H9 (cell line): Measurements from ENCODE around the gene PGLYRP4. TPM values are rescaled to one million over a fixed set of nuclear protein-coding genes. Genes with fewer than 3 reads are reported as not detected.

ENCODE experiments used
- DNase-seq: peaks from one replicate; pipeline ENCODE4 v3.0.0-alpha.2; 2017
- H2AFZ ChIP-seq: one replicate; pipeline ENCODE4 v1.6.1; 2013; ENCODE audit warnings: mild to moderate bottlenecking, low read length, control low read depth, moderate library complexity
- H2AK5ac ChIP-seq: 2 replicates; pipeline ENCODE4 v1.6.1; 2013; ENCODE audit warnings: low read length, control low read depth, mixed read lengths; ENCODE audit not compliant: insufficient read length
- H2BK120ac ChIP-seq: one replicate; pipeline ENCODE4 v1.6.1; 2013; ENCODE audit warnings: low read depth, mild to moderate bottlenecking, low read length, control low read depth, inconsistent platforms; ENCODE audit not compliant: poor library complexity, severe bottlenecking
- H2BK12ac ChIP-seq: 2 replicates; pipeline ENCODE4 v1.6.1; 2013; ENCODE audit warnings: low read length, control low read depth, mixed read lengths, low read depth; ENCODE audit not compliant: insufficient read length
- H2BK15ac ChIP-seq: 2 replicates; pipeline ENCODE4 v1.6.1; 2013; ENCODE audit warnings: low read depth, low read length, control low read depth
- H2BK20ac ChIP-seq: one replicate; pipeline ENCODE4 v1.6.1; 2013; ENCODE audit warnings: low read depth, mild to moderate bottlenecking, low read length, control low read depth, inconsistent platforms; ENCODE audit not compliant: poor library complexity, severe bottlenecking
- H2BK5ac ChIP-seq: 2 replicates; pipeline ENCODE4 v1.6.1; 2013; ENCODE audit warnings: low read length, control low read depth, mixed read lengths; ENCODE audit not compliant: insufficient read length
- H3K14ac ChIP-seq: 2 replicates; pipeline ENCODE4 v1.6.1; 2013; ENCODE audit warnings: low read length, control low read depth; ENCODE audit not compliant: insufficient read depth
- H3K18ac ChIP-seq: 2 replicates; pipeline ENCODE4 v1.6.1; 2013; ENCODE audit warnings: low read depth, mild to moderate bottlenecking, mixed read lengths, low read length, control low read depth; ENCODE audit not compliant: insufficient read length
- H3K23ac ChIP-seq: 2 replicates; pipeline ENCODE4 v1.6.1; 2013; ENCODE audit warnings: low read length, control low read depth, mixed read lengths, low read depth; ENCODE audit not compliant: insufficient read length
- H3K23me2 ChIP-seq: 2 replicates; pipeline ENCODE4 v1.6.1; 2013; ENCODE audit warnings: low read depth, mild to moderate bottlenecking, mixed read lengths, low read length, control low read depth; ENCODE audit not compliant: insufficient read length, poor library complexity, severe bottlenecking
- H3K27ac ChIP-seq: 2 replicates; pipeline ENCODE4 v1.5.1; 2013; ENCODE audit warnings: low read length, control low read depth, mixed read lengths, low read depth; ENCODE audit not compliant: insufficient read length
- H3K27me3 ChIP-seq: 2 replicates; pipeline ENCODE4 v1.6.1; 2013; ENCODE audit warnings: low read length, control low read depth, inconsistent platforms; ENCODE audit not compliant: insufficient read depth
- H3K4ac ChIP-seq: 2 replicates; pipeline ENCODE4 v1.6.1; 2013; ENCODE audit warnings: low read depth, mild to moderate bottlenecking, control low read depth, inconsistent platforms, low read length, moderate library complexity
- H3K4me1 ChIP-seq: 2 replicates; pipeline ENCODE4 v1.6.1; 2013; ENCODE audit warnings: low read length, control low read depth, inconsistent platforms; ENCODE audit not compliant: insufficient read depth
- H3K4me2 ChIP-seq: 2 replicates; pipeline ENCODE4 v1.6.1; 2013; ENCODE audit warnings: low read length, control low read depth, mixed read lengths; ENCODE audit not compliant: insufficient read length, insufficient read depth
- H3K56ac ChIP-seq: 2 replicates; pipeline ENCODE4 v1.6.1; 2013; ENCODE audit warnings: low read depth, mild to moderate bottlenecking, mixed read lengths, low read length, control low read depth; ENCODE audit not compliant: insufficient read length
- H3K79me1 ChIP-seq: 2 replicates; pipeline ENCODE4 v1.6.1; 2013; ENCODE audit warnings: low read depth, mild to moderate bottlenecking, moderate library complexity, low read length, control low read depth, inconsistent platforms; ENCODE audit not compliant: insufficient read depth, poor library complexity, severe bottlenecking
- H3K79me2 ChIP-seq: 2 replicates; pipeline ENCODE4 v1.6.1; 2013; ENCODE audit warnings: low read length, control low read depth, inconsistent platforms; ENCODE audit not compliant: insufficient read depth
- H3K9ac ChIP-seq: 2 replicates; pipeline ENCODE4 v1.6.1; 2013; ENCODE audit warnings: low read length, control low read depth, mixed read lengths; ENCODE audit not compliant: insufficient read length; ENCODE audit errors: extremely low read depth
- H3K9me3 ChIP-seq: one replicate; pipeline ENCODE4 v1.6.1; 2013; ENCODE audit warnings: low read depth, low read length, inconsistent platforms; ENCODE audit not compliant: control insufficient read depth
- H3T11ph ChIP-seq: one replicate; pipeline ENCODE4 v1.6.1; 2013; ENCODE audit warnings: mild to moderate bottlenecking, low read length, control low read depth, inconsistent platforms
- H4K20me1 ChIP-seq: one replicate; pipeline ENCODE4 v1.6.1; 2013; ENCODE audit not compliant: control insufficient read depth, insufficient read length, insufficient read depth
- H4K5ac ChIP-seq: 2 replicates; pipeline ENCODE4 v1.6.1; 2013; ENCODE audit warnings: low read depth, mild to moderate bottlenecking, mixed read lengths, low read length, control low read depth; ENCODE audit not compliant: insufficient read length
- H4K8ac ChIP-seq: replicated peaks from 2 replicates; pipeline ENCODE4 v1.6.1; 2013; ENCODE audit warnings: low read length, control low read depth, mixed read lengths, low read depth; ENCODE audit not compliant: insufficient read length
- H4K91ac ChIP-seq: 2 replicates; pipeline ENCODE4 v1.6.1; 2013; ENCODE audit warnings: low read depth, mild to moderate bottlenecking, moderate library complexity, mixed read lengths, low read length, control low read depth; ENCODE audit not compliant: insufficient read length
- H3K27ac Mint-ChIP-seq, 3 experiments: 2 replicates in 2 of 3; 3 replicates in 1 of 3; pipeline ENCODE4 v1.8.0; 2020 to 2021; ENCODE audit warnings: mixed read lengths in 3 of 3, mild to moderate bottlenecking in 1 of 3, moderate library complexity in 1 of 3
- H3K27me3 Mint-ChIP-seq: 2 replicates; pipeline ENCODE4 v1.8.0; 2021; ENCODE audit warnings: low read depth, mild to moderate bottlenecking, moderate library complexity, mixed read lengths
- H3K36me3 Mint-ChIP-seq, 3 experiments: 2 replicates in 2 of 3; 3 replicates in 1 of 3; pipeline ENCODE4 v1.8.0; 2020 to 2021; ENCODE audit warnings: low read depth in 3 of 3, mixed read lengths in 3 of 3; ENCODE audit not compliant: insufficient read depth in 1 of 3
- H3K4me1 Mint-ChIP-seq, 2 experiments: 2 replicates each; pipeline ENCODE4 v1.8.0; 2020; ENCODE audit warnings: mixed read lengths in 2 of 2
- H3K4me3 Mint-ChIP-seq, 2 experiments: 2 replicates in 1 of 2; 3 replicates in 1 of 2; pipeline ENCODE4 v1.8.0; 2020 to 2021; ENCODE audit warnings: mild to moderate bottlenecking in 2 of 2, mixed read lengths in 2 of 2, moderate library complexity in 1 of 2
- H3K9me3 Mint-ChIP-seq, 2 experiments: 2 replicates in 1 of 2; 3 replicates in 1 of 2; pipeline ENCODE4 v1.8.0; 2020; ENCODE audit warnings: mild to moderate bottlenecking in 2 of 2, mixed read lengths in 2 of 2, moderate library complexity in 1 of 2
- CTCF ChIP-seq: fragments of 200-600 bp; sonication (generic); conservative IDR thresholded peaks from 3 replicates; pipeline ENCODE4 v1.8.0; 2021; ENCODE audit warnings: antibody characterized with exemption, mild to moderate bottlenecking
- WGBS: extraction: QIAGEN DNeasy Blood & Tissue Kit; methylation state at CpG from one replicate; pipeline ENCODE4 v1.1.7; 2013; ENCODE audit warnings: missing lambda C conversion rate, low lambda C conversion rate, mixed read lengths; ENCODE audit not compliant: insufficient read length; ENCODE audit errors: extremely low coverage; 5-methylcytosine and 5-hydroxymethylcytosine counted together
- total RNA-seq: library from RNA; stranded (reverse); gene quantifications from 2 replicates; pipeline ENCODE4 v1.2.1, GENCODE V29; 2021

PGLYRP4 gene
- total RNA-seq, 1 experiment from 2014 or later = not detected

- WGBS = no CpG with 5 or more reads among the region's 17 CpGs
- no peaks in the 10 kb centered on the region for H3K9me3 Mint-ChIP-seq
- Histone ChIP-seq H2AK5ac (no peak overlapping the region), H4K20me1 (no peaks in the 10 kb centered on the region), H4K91ac (no peak overlapping the region), H2BK15ac (no peak overlapping the region), H2BK12ac (no peak overlapping the region), H3K9me3 (no peaks in the 10 kb centered on the region), H3T11ph (no peak overlapping the region), H3K27ac (no peak overlapping the region), H2AFZ (no peak overlapping the region), H3K14ac (no peak overlapping the region; the same call in 1 of the 2 replicates), H3K79me2 (no peaks in the 10 kb centered on the region), H4K8ac (no peak overlapping the region), H3K9ac (no peak overlapping the region), H2BK120ac (no peak overlapping the region), H3K23ac (no peak overlapping the region), H3K4ac (no peak overlapping the region), H3K18ac (no peak overlapping the region), H3K27me3 (no peaks in the 10 kb centered on the region), H3K23me2 (no peaks in the 10 kb centered on the region), H3K79me1 (no peaks in the 10 kb centered on the region), H4K5ac (no peak overlapping the region), H3K56ac (no peak overlapping the region), H3K4me1 (no peaks in the 10 kb centered on the region), H2BK5ac (no peak overlapping the region), H2BK20ac (no peak overlapping the region), H3K4me2 (no peak overlapping the region)
- H3K4me3 Mint-ChIP-seq = no peak overlapping the region
- peaks cover 29% of the 10 kb centered on the region for H3K27me3 Mint-ChIP-seq
- no peaks in the 10 kb centered on the region; a peak in 1 of 7 replicates for H3K36me3 Mint-ChIP-seq
- no peak for DNase-seq
- no peak overlapping the region for H3K27ac Mint-ChIP-seq
- no peaks in the 10 kb centered on the region for H3K4me1 Mint-ChIP-seq
- no peak for TF ChIP-seq CTCF
Observed at GRCh38 chr1:153349363-153350320, 1.0 kb upstream of the PGLYRP4 start.
